RWPE2 (cell line): ENCODE results near the gene PDLIM3.

Experiments
- ATAC-seq: fragments of 200-7000 bp; cut with Tn5 transposase; 3 replicates; pipeline ENCODE4 v1.9.1; 2021; ENCODE audit warnings: low read depth
- DNase-seq: peaks from one replicate; pipeline ENCODE4 v3.0.0-alpha.2; 2020; ENCODE audit warnings: low spot score
- H3K27ac ChIP-seq: fragments of 450-650 bp; 2 replicates; pipeline ENCODE4 v1.5.1; 2017; ENCODE audit warnings: mild to moderate bottlenecking; ENCODE audit not compliant: poor library complexity, severe bottlenecking
- H3K27me3 ChIP-seq: fragments of 250-450 bp; sonication (Bioruptor Pico); 2 replicates; pipeline ENCODE4 v1.5.1; 2021; ENCODE audit warnings: mild to moderate bottlenecking, moderate library complexity; ENCODE audit not compliant: insufficient read depth, poor library complexity, severe bottlenecking
- H3K36me3 ChIP-seq: fragments of 250-450 bp; sonication (Bioruptor Pico); 2 replicates; pipeline ENCODE4 v1.5.1; 2020; ENCODE audit warnings: low read depth, mild to moderate bottlenecking, moderate library complexity
- H3K4me1 ChIP-seq: fragments of 250-450 bp; sonication (Bioruptor Pico); 2 replicates; pipeline ENCODE4 v1.5.1; 2021; ENCODE audit warnings: mild to moderate bottlenecking, moderate library complexity; ENCODE audit not compliant: insufficient read depth, poor library complexity, severe bottlenecking
- H3K4me3 ChIP-seq: fragments of 250-450 bp; sonication (Bioruptor Pico); 2 replicates; pipeline ENCODE4 v1.5.1; 2021; ENCODE audit warnings: mild to moderate bottlenecking, moderate library complexity; ENCODE audit not compliant: severe bottlenecking
- H3K9me3 ChIP-seq: fragments of 250-450 bp; sonication (Bioruptor Pico); 2 replicates; pipeline ENCODE4 v1.5.1; 2021; ENCODE audit warnings: mild to moderate bottlenecking, moderate library complexity; ENCODE audit not compliant: severe bottlenecking
- CTCF ChIP-seq: fragments of 450-650 bp; IDR thresholded peaks from one replicate; pipeline ENCODE4 v1.5.1; 2017; ENCODE audit warnings: mild to moderate bottlenecking, moderate library complexity; ENCODE audit not compliant: poor library complexity, severe bottlenecking

The PDLIM3 gene

GRCh38 chr4:185522451-185522850, 12.9 kb downstream of the PDLIM3 start:
- H3K9me3 ChIP-seq = peaks cover 6% of the 10 kb centered on the region
- H3K36me3 ChIP-seq = no peaks in the 10 kb centered on the region
- H3K27ac ChIP-seq = no peak overlapping the region
- H3K4me1 ChIP-seq = no peaks in the 10 kb centered on the region
- no peak for TF ChIP-seq CTCF
- DNase-seq = no peak
- no peak overlapping the region for H3K4me3 ChIP-seq
- ATAC-seq = no peak
- H3K27me3 ChIP-seq = no peaks in the 10 kb centered on the region

- Histone ChIP-seq H3K27me3 (no peaks in the 10 kb centered on the region), H3K27ac (no peak overlapping the region), H3K36me3 (no peaks in the 10 kb centered on the region), H3K4me1 (no peaks in the 10 kb centered on the region), H3K4me3 (no peak overlapping the region), H3K9me3 (no peaks in the 10 kb centered on the region)
- no peak for DNase-seq
- ATAC-seq = no peak
- TF ChIP-seq CTCF = no peak
These were observed 15.2 kb downstream of the PDLIM3 start for GRCh38 chr4:185520119-185520518.

- no peak for TF ChIP-seq CTCF
- Histone ChIP-seq H3K27me3 (no peaks in the 10 kb centered on the region), H3K4me1 (no peaks in the 10 kb centered on the region), H3K36me3 (no peaks in the 10 kb centered on the region), H3K4me3 (no peak overlapping the region), H3K9me3 (no peaks in the 10 kb centered on the region), H3K27ac (no peak overlapping the region)
- ATAC-seq (no peak), DNase-seq (no peak)
These were observed 16.8 kb downstream of the PDLIM3 start for GRCh38 chr4:185518494-185518893.

- no peaks in the 10 kb centered on the region for H3K27me3 ChIP-seq
- no peaks in the 10 kb centered on the region for H3K4me1 ChIP-seq
- H3K9me3 ChIP-seq = no peaks in the 10 kb centered on the region
- H3K36me3 ChIP-seq = no peaks in the 10 kb centered on the region
- H3K4me3 ChIP-seq = no peak overlapping the region
- TF ChIP-seq CTCF = no peak
- DNase-seq (no peak), ATAC-seq (no peak)
- H3K27ac ChIP-seq = no peak overlapping the region
These were observed 17.2 kb downstream of the PDLIM3 start for GRCh38 chr4:185518069-185518468.

GRCh38 chr4:185515248-185515647, 20.1 kb downstream of the PDLIM3 start:
- Histone ChIP-seq H3K9me3 (no peaks in the 10 kb centered on the region), H3K36me3 (no peaks in the 10 kb centered on the region), H3K27ac (no peak overlapping the region), H3K4me1 (peaks cover 5% of the 10 kb centered on the region), H3K27me3 (no peaks in the 10 kb centered on the region), H3K4me3 (no peak overlapping the region)
- no peak for DNase-seq
- ATAC-seq = no peak
- TF ChIP-seq CTCF = no peak
